ENCODE results near the gene CAPN9.

DNA sequence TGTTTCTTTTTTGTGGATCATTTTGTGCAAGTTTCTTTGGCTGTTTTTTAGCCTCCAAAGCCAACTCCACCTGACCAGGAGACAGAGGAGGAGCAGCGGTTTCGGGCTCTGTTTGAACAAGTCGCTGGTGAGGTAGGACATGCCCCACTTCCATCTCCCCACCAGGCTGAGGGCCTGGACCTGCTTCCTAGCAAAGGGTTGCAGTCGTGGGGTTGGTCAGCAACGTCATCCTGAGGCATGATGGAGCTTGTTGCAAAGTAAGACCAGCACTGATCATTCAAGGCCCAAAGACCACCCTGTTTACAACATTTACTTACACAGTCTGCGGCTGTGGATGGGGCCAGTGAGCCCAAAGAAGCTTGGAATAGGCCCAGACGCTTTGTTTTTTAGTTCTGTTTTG lies 40.3 kb downstream of the CAPN9 start:
- no peak for TF ChIP-seq TAF1 (IDR thresholded peaks at IDR 0.05; ENCODE audit: low read depth, low read length)
- no peak for TF ChIP-seq POLR2AphosphoS5 (IDR thresholded peaks at IDR 0.05; ENCODE audit: low read depth, low read length)
- no peak for TF ChIP-seq POU2F2 (IDR thresholded peaks at IDR 0.05; ENCODE audit: low read depth, low read length)
- TF ChIP-seq POLR2A (IDR thresholded peaks at IDR 0.05; ENCODE audit: low read depth, low read length), result no peak

Data from GM12891 (cell line).